Measurements from ENCODE around the gene ARHGEF28.

Gene ARHGEF28

GRCh38 chr5:73844165-73844564 is 218.2 kb downstream of the ARHGEF28 start:
- Histone ChIP-seq H4K20me1 (ENCODE audit: insufficient read depth, low read length, poor library complexity, severe bottlenecking) (no peaks in the 10 kb centered on the region), H3K27me3 (ENCODE audit: insufficient read depth, low read length, poor library complexity, severe bottlenecking) (no peaks in the 10 kb centered on the region), H3K9me2 (replicated peaks; ENCODE audit: low read depth, low read length) (no peaks in the 10 kb centered on the region), H3K4me3 (ENCODE audit: low read length, poor library complexity, severe bottlenecking) (no peak overlapping the region), H3K9ac (ENCODE audit: low read depth, low read length, poor library complexity, severe bottlenecking) (no peak overlapping the region), H3K4me2 (ENCODE audit: low read depth, low read length, poor library complexity, severe bottlenecking) (no peak overlapping the region), H3K9me3 (ENCODE audit: insufficient read depth, low read depth, low read length) (no peaks in the 10 kb centered on the region), H3K79me2 (ENCODE audit: insufficient read depth, low read length) (no peaks in the 10 kb centered on the region), H2AFZ (ENCODE audit: low read length) (no peak overlapping the region), H3K36me3 (ENCODE audit: insufficient read depth, low read length) (no peaks in the 10 kb centered on the region), H3K4me1 (ENCODE audit: insufficient read depth, low read length, poor library complexity, severe bottlenecking) (no peaks in the 10 kb centered on the region), H3F3A (ENCODE audit: low read depth) (no peaks in the 10 kb centered on the region)
- TF ChIP-seq EZH2phosphoT487 (IDR thresholded peaks at IDR 0.05; ENCODE audit: borderline replicate concordance) = no peak
- TF ChIP-seq, protein P1, sequence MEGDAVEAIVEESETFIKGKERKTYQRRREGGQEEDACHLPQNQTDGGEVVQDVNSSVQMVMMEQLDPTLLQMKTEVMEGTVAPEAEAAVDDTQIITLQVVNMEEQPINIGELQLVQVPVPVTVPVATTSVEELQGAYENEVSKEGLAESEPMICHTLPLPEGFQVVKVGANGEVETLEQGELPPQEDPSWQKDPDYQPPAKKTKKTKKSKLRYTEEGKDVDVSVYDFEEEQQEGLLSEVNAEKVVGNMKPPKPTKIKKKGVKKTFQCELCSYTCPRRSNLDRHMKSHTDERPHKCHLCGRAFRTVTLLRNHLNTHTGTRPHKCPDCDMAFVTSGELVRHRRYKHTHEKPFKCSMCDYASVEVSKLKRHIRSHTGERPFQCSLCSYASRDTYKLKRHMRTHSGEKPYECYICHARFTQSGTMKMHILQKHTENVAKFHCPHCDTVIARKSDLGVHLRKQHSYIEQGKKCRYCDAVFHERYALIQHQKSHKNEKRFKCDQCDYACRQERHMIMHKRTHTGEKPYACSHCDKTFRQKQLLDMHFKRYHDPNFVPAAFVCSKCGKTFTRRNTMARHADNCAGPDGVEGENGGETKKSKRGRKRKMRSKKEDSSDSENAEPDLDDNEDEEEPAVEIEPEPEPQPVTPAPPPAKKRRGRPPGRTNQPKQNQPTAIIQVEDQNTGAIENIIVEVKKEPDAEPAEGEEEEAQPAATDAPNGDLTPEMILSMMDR (conservative IDR thresholded peaks at IDR 0.05; ENCODE audit: low read length) = no peak

DNA sequence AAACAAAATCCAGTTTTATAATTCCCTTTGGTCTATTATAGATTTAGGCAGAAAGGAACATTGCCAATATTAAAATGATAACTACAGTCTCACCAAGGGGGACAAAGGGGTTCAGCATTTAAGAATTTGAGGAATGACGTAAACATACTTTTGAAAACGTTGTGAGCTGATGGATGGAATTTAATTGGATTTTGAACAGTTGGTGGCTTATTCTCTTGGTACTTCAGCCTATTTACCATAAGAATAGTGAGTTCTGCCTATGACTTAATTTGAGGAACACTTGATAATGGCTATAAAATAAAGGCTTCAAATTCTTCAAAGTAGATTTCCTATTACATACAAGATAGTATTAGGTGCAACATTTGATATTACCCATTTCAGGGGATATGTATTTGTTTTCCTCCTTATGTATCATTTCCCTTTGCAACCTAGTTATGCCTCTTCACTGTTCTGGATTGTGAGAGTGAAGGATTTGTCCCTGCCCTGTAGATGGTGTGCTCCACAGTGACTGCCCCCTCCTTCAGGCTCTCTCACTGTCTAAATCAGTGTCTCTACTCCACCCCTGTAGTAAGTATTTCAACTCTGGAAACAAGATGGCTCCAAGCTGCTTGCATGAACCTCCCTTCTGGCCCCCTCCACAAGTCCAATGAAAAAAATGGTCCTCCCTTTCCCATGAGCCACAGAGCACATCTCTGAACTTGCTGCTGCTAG is 225.6 kb downstream of the ARHGEF28 start:
- H3K4me3 ChIP-seq (ENCODE audit: low read length, poor library complexity, severe bottlenecking) = no peak overlapping the region
- no peaks in the 10 kb centered on the region for H3K36me3 ChIP-seq (ENCODE audit: insufficient read depth, low read length)
- no peaks in the 10 kb centered on the region for H3F3A ChIP-seq (ENCODE audit: low read depth)
- H2AFZ ChIP-seq (ENCODE audit: low read length) = no peak overlapping the region
- H3K9me3 ChIP-seq (ENCODE audit: insufficient read depth, low read depth, low read length) = no peaks in the 10 kb centered on the region
- H3K9me2 ChIP-seq (replicated peaks; ENCODE audit: low read depth, low read length) = no peaks in the 10 kb centered on the region
- no peak overlapping the region for H3K4me2 ChIP-seq (ENCODE audit: low read depth, low read length, poor library complexity, severe bottlenecking)
- no peaks in the 10 kb centered on the region for H3K79me2 ChIP-seq (ENCODE audit: insufficient read depth, low read length)
- no peaks in the 10 kb centered on the region for H4K20me1 ChIP-seq (ENCODE audit: insufficient read depth, low read length, poor library complexity, severe bottlenecking)
- no peak overlapping the region for H3K9ac ChIP-seq (ENCODE audit: low read depth, low read length, poor library complexity, severe bottlenecking)
- TF ChIP-seq EZH2phosphoT487 (IDR thresholded peaks at IDR 0.05; ENCODE audit: borderline replicate concordance) = no peak
- TF ChIP-seq, protein P1 (conservative IDR thresholded peaks at IDR 0.05; ENCODE audit: low read length) = no peak
- H3K4me1 ChIP-seq (ENCODE audit: insufficient read depth, low read length, poor library complexity, severe bottlenecking) = no peaks in the 10 kb centered on the region
- no peaks in the 10 kb centered on the region for H3K27me3 ChIP-seq (ENCODE audit: insufficient read depth, low read length, poor library complexity, severe bottlenecking)

DNA sequence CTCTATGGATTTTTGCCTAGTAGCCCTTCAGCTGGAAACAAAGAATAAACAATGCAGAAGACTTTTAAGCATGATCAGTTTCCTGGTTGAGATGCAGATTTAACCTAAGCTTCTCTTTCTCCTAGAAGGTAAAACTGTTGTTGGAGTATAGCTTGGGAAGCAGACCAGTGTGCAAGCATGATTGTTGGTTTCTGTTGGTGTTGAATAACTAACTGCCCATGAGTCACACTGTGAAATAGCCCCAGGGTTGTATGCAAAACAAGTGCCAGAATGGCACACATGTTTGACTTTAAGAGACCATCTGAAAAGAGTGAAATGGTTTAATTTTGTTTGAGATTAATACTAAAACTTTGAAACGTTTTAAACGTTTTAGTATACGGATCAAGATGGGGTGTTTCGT is 227.1 kb downstream of the ARHGEF28 start:
- TF ChIP-seq, protein P1 (conservative IDR thresholded peaks at IDR 0.05; ENCODE audit: low read length) = no peak
- no peak for TF ChIP-seq EZH2phosphoT487 (IDR thresholded peaks at IDR 0.05; ENCODE audit: borderline replicate concordance)
- H3K4me1 ChIP-seq (ENCODE audit: insufficient read depth, low read length, poor library complexity, severe bottlenecking) = no peaks in the 10 kb centered on the region
- no peaks in the 10 kb centered on the region for H3K9me3 ChIP-seq (ENCODE audit: insufficient read depth, low read depth, low read length)
- no peaks in the 10 kb centered on the region for H3K79me2 ChIP-seq (ENCODE audit: insufficient read depth, low read length)
- no peak overlapping the region for H2AFZ ChIP-seq (ENCODE audit: low read length)
- H3K9ac ChIP-seq (ENCODE audit: low read depth, low read length, poor library complexity, severe bottlenecking) = no peak overlapping the region
- no peak overlapping the region for H3K4me2 ChIP-seq (ENCODE audit: low read depth, low read length, poor library complexity, severe bottlenecking)
- H3K9me2 ChIP-seq (replicated peaks; ENCODE audit: low read depth, low read length) = no peaks in the 10 kb centered on the region
- H3K4me3 ChIP-seq (ENCODE audit: low read length, poor library complexity, severe bottlenecking) = no peak overlapping the region
- H3K27me3 ChIP-seq (ENCODE audit: insufficient read depth, low read length, poor library complexity, severe bottlenecking) = no peaks in the 10 kb centered on the region
- H3F3A ChIP-seq (ENCODE audit: low read depth) = no peaks in the 10 kb centered on the region
- H4K20me1 ChIP-seq (ENCODE audit: insufficient read depth, low read length, poor library complexity, severe bottlenecking) = no peaks in the 10 kb centered on the region
- no peaks in the 10 kb centered on the region for H3K36me3 ChIP-seq (ENCODE audit: insufficient read depth, low read length)

Data from Loucy (cell line).